ENCODE measurements around the gene MFRP.
"Not testable (repeated sequence)": the region's sequence is repeated elsewhere in the genome, so short reads cannot be mapped to it uniquely, and the experiment has no call there.

The MFRP gene

GRCh38 chr11:119346605-119347004, at the start of gene MFRP:
Gene MFRP, minus strand, starts transcription at chr11:119346705. Its CDS starts 192 bp downstream, at chr11:119346513.
- DNase-seq: no peak

GRCh38 chr11:119391275-119391674, 44.8 kb upstream of the MFRP start:
- no peak for DNase-seq

GRCh38 chr11:119389611-119390254, 43.2 kb upstream of the MFRP start:
- peak; percentile 73 for DNase-seq

- no peak for DNase-seq
These were observed 41.6 kb upstream of the MFRP start for GRCh38 chr11:119388103-119388502.

- DNase-seq: no peak
These were observed 37.8 kb upstream of the MFRP start for GRCh38 chr11:119384332-119384731.

GRCh38 chr11:119382513-119382912, 36.0 kb upstream of the MFRP start:
- DNase-seq: not testable (repeated sequence)

- DNase-seq: no peak
These were observed 35.6 kb upstream of the MFRP start for GRCh38 chr11:119382101-119382500.

GRCh38 chr11:119381181-119381988, 34.9 kb upstream of the MFRP start, which contains the start of gene USP2:
Gene USP2, minus strand, starts transcription at chr11:119381690. Its CDS starts 8,210 bp downstream, at chr11:119373480.
- DNase-seq: peak; percentile 92

- no peak for DNase-seq
These were observed 34.3 kb upstream of the MFRP start for GRCh38 chr11:119380827-119381180.

GRCh38 chr11:119380160-119380826, 33.8 kb upstream of the MFRP start:
- no peak for DNase-seq

- no peak for DNase-seq
These were observed 32.5 kb upstream of the MFRP start for GRCh38 chr11:119378851-119379465.

- DNase-seq: no peak
These were observed 31.6 kb upstream of the MFRP start for GRCh38 chr11:119377961-119378667.

GRCh38 chr11:119377112-119377901, 30.8 kb upstream of the MFRP start:
- DNase-seq: no peak

- DNase-seq: no peak
These were observed 29.8 kb upstream of the MFRP start for GRCh38 chr11:119376197-119376847.

- no peak for DNase-seq
These were observed 29.1 kb upstream of the MFRP start for GRCh38 chr11:119375337-119376196.

- no peak for DNase-seq
These were observed 28.3 kb upstream of the MFRP start for GRCh38 chr11:119374632-119375336.

GRCh38 chr11:119373921-119374631, 27.6 kb upstream of the MFRP start:
- DNase-seq: peak; percentile 79

GRCh38 chr11:119373059-119373920, 26.8 kb upstream of the MFRP start:
- DNase-seq: no peak

Data from NCI-H2029 (cell line).